Measurements from ENCODE around the gene LYRM7.

DNA sequence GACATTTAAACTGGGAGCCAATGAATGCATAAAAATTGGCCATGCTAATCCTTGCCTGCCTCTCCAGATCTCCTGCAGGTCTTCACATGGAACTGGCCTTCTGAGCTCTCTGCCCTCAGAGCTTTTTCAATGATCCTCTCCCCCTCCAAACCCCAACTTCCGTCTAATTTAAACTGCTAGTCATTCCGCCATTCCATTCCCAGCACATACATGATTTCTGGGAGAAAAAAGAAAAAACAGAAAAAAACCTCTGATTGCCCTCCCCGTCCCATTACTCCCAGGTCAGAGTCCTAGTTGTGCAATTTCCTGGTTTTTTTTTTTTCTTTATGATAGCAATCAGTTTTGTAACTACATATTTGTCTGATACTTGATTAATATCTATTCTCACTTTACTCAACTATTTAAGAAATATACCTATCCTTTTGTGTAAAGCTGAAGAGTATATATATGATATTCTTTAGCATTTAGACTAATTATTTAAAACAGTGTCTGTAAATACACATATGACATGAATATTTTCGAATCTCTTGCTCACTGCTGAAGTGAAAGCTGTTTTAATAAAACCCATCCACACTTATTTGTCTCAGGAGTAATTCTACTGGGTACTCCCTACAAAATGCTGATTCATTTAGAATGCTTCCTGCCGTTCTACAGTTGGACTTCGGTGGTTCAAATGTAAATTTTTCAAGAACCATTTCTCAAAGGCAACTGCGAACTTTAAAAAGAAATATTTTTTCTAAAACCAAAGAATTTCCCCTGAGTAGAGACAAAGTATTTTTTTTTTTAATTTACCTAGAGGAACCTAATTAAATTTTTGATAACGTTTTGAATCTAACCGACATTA, 7.2 kb upstream of the LYRM7 start:
- TF ChIP-seq, protein P1, sequence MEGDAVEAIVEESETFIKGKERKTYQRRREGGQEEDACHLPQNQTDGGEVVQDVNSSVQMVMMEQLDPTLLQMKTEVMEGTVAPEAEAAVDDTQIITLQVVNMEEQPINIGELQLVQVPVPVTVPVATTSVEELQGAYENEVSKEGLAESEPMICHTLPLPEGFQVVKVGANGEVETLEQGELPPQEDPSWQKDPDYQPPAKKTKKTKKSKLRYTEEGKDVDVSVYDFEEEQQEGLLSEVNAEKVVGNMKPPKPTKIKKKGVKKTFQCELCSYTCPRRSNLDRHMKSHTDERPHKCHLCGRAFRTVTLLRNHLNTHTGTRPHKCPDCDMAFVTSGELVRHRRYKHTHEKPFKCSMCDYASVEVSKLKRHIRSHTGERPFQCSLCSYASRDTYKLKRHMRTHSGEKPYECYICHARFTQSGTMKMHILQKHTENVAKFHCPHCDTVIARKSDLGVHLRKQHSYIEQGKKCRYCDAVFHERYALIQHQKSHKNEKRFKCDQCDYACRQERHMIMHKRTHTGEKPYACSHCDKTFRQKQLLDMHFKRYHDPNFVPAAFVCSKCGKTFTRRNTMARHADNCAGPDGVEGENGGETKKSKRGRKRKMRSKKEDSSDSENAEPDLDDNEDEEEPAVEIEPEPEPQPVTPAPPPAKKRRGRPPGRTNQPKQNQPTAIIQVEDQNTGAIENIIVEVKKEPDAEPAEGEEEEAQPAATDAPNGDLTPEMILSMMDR (conservative IDR thresholded peaks at IDR 0.05; ENCODE audit: low read depth, low read length) = no peak
- TF ChIP-seq EZH2 (IDR thresholded peaks at IDR 0.05; ENCODE audit: borderline replicate concordance, low read depth, low read length, poor library complexity, severe bottlenecking) = no peak

All from A673 (cell line).